Amniotic epithelial cell (primary cell): ENCODE measurements around the gene FAM53B.
"Not testable (repeated sequence)": the region's sequence is repeated elsewhere in the genome, so short reads cannot be mapped to it uniquely, and the experiment has no call there.

Source experiments
- DNase-seq: peaks from one replicate; pipeline ENCODE4 v3.0.0-alpha.2; 2010; ENCODE audit warnings: low read depth

Gene FAM53B

DNA sequence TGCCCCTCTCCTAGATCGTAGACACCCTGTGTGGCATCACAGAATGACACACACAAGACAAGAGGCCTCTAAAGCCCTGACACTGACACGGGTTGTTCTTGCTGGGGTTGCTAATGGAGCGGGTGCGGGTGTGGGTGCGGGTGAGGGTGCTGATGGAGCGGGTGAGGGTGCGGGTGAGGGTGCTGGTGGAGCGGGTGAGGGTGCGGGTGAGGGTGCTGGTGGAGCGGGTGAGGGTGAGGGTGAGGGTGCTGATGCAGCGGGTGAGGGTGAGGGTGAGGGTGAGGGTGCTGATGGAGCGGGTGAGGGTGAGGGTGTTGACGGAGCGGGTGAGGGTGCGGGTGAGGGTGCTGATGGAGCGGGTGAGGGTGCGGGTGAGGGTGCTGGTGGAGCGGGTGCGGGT lies 134.0 kb downstream of the FAM53B start:
- not testable (repeated sequence) for DNase-seq

DNA sequence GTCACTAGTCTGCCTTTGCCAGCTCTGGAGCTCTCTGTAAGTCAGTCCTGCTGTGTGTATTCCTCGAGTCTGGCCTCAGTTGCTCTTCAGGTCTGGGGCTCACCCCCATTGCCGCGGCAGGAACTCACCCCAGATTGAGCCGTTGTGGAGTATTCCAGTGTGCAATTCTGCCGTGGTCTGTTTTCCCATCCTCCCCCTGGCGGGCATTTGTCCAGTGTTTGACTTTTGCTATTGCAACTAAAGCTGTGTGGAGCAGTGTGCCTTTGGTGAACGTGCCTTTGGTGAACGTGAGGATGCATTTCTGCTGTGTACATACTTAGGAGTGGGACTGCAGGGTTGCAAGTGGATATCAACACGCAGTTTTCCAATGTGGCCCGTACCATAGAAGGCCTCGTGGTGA lies 134.5 kb downstream of the FAM53B start:
- DNase-seq, result no peak

DNA sequence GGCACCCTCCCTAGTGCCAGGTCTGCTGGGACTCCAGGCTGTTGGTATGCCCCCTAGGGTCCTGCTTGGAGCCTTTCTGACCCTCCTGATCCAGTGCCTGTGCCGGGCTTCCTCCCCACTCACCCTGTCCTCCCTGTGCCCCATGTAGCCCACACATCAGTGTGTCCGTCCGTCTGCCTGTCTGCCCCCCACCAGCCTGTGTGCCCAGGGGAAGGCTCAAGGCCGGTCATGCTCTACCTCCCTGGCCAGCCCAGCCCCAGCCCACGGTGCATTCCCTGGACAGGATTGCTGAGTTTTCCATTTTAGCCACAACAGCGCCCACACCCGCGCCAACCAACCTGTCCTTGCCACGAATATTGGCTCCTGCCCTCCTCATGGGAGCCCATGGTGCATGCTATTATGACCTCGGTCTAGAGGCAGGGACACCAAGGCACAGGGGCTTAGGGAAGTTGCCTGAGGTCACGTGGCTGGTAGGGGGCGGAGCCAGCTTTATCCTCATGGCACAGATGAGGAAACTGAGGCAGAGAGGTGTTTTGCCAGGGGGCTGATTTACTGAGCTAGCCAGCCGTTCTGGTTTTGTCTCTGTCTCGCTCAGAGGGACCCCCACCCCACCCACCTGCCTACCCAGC lies 136.0 kb downstream of the FAM53B start:
- DNase-seq, result no peak

GRCh38 chr10:124607693-124608092 lies 136.5 kb downstream of the FAM53B start:
- no peak for DNase-seq

GRCh38 chr10:124606822-124607221 lies 137.4 kb downstream of the FAM53B start:
- DNase-seq, result no peak

DNA sequence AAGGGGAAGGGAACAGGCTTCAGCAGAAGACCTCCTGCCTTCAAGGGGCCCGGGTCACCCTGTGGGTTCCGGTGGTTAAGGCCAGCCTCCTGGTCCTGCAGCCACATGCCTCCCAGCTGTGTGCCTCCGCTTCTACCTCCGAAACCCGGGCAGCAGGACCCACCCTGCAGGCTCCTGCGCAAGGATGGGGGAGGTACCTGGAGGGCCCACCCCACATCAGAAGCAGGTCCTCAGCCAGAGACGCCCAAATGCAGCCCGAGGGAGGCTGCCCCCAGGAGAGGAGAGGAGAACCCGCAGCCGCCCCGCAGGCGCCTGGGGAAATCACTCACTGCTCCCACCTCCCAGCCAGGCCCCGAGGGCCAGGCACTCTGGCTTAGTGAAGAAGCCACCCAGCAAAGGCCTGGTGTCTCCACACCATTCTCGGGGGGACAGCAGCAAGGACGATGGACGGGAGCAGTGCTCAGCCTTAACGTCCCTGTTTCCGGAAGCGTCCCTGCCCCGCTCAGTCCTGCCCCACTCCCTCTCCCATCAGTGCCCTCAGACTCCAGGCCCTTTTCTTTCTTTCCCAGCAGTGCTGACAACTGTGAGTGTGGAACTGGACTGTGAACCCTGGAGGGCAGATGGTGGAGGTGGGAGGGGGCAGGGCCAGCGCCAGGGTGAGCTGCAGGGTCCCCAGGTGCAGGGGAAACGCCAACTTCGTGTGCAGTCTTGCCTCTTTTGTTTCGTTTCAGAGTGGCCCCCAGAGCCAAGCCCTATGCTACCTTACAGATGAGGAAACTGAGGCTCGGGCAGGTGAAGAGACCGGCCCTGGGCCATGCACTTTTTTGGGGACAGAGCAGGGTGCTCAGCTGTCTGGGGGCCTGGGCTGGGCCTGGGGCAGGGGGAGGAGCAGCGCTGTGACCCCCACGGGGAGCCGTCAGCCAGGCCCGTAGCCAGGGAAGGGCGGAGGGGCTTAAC lies 138.0 kb downstream of the FAM53B start:
- no peak for DNase-seq

DNA sequence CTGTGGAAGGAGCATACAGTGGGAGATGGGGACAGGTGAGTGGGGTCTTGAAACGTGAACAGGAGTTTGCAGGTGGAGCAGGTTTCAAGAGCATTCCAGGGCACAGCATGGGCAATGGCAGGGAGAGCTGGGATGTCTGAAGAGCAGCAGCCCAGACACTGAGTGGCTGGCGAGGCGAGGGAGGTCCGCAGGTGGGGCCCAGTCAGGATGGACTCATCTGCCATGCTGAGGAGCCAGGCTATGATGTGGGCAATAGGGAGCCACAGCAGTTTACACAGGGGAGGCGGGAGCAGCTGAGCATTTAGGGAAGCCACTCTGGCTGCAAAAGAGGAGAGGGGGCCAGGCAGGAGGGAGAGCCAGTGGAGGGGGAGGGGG lies 138.7 kb downstream of the FAM53B start:
- DNase-seq, result no peak

DNA sequence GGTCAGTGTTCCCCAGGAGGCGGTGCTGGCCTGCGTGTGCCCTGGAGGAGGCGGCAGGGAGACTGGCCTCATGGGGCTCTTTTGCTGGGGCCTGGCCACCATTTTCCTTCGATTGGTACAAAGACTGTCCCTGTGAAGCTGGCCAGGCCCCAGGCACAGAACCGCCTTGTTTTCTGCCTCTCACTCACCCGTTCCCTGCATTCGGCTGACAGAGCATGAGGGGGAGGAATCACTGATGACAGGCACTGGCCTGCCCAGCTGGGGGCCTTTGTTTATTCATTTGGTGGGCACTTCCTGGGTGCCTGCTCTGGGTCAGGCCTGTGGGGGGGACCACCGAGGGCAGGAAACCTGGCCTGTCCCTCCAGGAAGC lies 139.2 kb downstream of the FAM53B start:
- no peak for DNase-seq

GRCh38 chr10:124604214-124605000 lies 139.8 kb downstream of the FAM53B start:
- no peak for DNase-seq

GRCh38 chr10:124603376-124604213 lies 140.6 kb downstream of the FAM53B start:
- DNase-seq, result no peak

DNA sequence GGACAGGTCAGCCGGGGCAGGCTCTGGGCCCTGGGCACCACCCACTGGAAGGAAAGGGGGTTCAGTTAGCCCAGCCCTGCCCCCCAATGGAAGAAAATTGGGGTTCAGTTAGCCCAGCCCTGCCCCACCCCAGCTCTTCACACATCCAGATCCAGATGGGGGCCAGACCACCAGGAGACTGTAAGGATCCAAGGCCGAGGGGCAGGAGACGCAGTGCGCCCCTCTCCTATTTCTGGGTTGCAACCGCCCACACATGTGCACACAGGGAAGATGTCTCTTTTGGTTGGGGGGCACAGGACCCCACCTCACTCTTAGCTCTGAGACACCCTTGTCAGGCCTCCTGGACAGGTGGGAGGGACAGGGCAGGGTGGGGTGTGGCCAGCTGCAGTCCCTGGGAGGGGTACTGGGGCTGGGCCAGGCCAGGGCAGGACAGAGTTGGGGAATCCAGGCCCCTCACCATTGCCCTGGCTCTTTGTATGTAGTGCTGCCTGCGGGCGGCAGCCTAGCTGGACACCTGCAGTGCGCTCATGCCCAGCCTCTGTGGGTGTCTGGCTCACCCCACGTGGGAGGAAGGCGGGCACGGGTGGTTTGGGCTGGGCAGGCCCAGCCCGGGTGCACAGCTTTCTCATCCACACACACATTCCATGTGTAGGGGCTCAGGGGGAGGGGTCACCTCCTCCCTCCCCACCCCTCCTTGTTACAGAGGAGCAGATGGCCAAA lies 141.4 kb downstream of the FAM53B start:
- DNase-seq, result no peak

DNA sequence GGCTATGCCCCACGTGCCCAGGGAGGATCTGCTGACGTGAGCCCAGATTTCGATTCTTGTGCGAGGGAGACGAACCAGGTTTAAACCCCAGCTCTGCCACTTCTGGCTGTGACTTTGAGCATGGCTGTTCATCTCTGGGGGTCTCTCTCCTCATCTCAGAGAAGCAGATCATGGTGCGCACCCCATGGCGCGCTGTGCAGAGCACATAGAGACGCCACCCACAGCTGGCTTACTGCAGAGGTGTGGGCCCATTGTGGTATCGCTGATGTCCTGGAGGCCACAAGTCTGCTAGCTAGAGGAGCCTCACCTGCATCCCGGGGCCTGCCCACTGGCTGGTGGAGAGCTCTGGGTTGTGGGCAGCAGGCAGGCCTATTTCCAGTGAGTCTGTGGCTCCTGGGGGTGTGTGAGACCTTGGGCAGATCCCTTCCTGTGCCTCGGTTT lies 142.0 kb downstream of the FAM53B start:
- no peak for DNase-seq

- no peak for DNase-seq
Observed at GRCh38 chr10:124601431-124602120, 142.6 kb downstream of the FAM53B start.

DNA sequence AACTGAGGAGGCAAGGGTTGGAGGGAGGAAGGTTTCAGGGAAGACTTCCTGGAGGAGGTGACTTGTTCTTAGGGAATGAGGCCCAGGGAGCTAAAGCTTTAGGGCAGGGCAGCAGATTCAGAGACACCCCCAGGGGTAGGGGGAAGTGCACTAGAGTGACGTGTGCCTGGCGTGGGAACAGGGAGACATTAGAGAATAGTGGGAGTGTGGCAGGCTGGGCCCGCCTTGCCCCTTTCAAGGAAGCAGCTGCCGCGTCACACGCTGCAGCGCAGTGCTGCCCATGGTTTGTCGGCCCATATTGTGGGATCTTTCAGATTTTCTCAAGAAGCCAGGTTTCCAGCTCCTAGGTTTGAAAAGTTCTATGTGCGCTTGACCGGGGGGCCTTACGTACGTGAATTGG lies 143.2 kb downstream of the FAM53B start:
- DNase-seq, result no peak

GRCh38 chr10:124600051-124600880 lies 143.9 kb downstream of the FAM53B start:
- DNase-seq, result no peak

GRCh38 chr10:124599588-124600050 lies 144.6 kb downstream of the FAM53B start:
- no peak for DNase-seq

- no peak for DNase-seq
Observed at GRCh38 chr10:124598773-124599587, 145.2 kb downstream of the FAM53B start.

GRCh38 chr10:124598196-124598595 lies 146.0 kb downstream of the FAM53B start:
- no peak for DNase-seq

- DNase-seq, result no peak
Observed at GRCh38 chr10:124597846-124598165, 146.4 kb downstream of the FAM53B start.
